ENCODE data around the gene UBE2H. TPM values are rescaled to one million over a fixed set of nuclear protein-coding genes. Genes with fewer than 3 reads are reported as not detected.

Gene UBE2H
- total RNA-seq, 1 donor from 2014 or later: 194 TPM

GRCh38 chr7:129958643-129959470 is 6.1 kb upstream of the UBE2H start:
- Histone ChIP-seq H4K20me1 (ENCODE audit: insufficient read depth, low read length) (no peaks in the 10 kb centered on the region), H3K36me3 (ENCODE audit: insufficient read depth, low read length) (no peaks in the 10 kb centered on the region), H3K27ac (ENCODE audit: low read depth, low read length) (peak overlapping the region; percentile 66), H3K27me3 (ENCODE audit: insufficient read depth, low read length) (no peaks in the 10 kb centered on the region), H3K79me2 (ENCODE audit: insufficient read depth, low read length) (no peaks in the 10 kb centered on the region), H3K4me2 (ENCODE audit: low read length) (peak overlapping the region; percentile 62), H3K9ac (ENCODE audit: low read length) (peak overlapping the region; percentile 54), H3K9me3 (ENCODE audit: insufficient read depth, low read depth, low read length) (no peaks in the 10 kb centered on the region), H3K4me1 (ENCODE audit: insufficient read depth, low read length) (peaks cover 20% of the 10 kb centered on the region), H2AFZ (ENCODE audit: low read depth, low read length) (peak overlapping the region; percentile 28), H3K4me3 (ENCODE audit: insufficient read depth, low read depth, low read length) (no peak overlapping the region)
- no peaks in the 10 kb centered on the region for H3K9me3 Mint-ChIP-seq (ENCODE audit: unreplicated experiment)
- peaks cover 4% of the 10 kb centered on the region for H3K36me3 Mint-ChIP-seq (ENCODE audit: low read depth, unreplicated experiment)
- peaks cover 16% of the 10 kb centered on the region for H3K4me1 Mint-ChIP-seq (ENCODE audit: low read depth, unreplicated experiment)
- TF ChIP-seq, protein P1, sequence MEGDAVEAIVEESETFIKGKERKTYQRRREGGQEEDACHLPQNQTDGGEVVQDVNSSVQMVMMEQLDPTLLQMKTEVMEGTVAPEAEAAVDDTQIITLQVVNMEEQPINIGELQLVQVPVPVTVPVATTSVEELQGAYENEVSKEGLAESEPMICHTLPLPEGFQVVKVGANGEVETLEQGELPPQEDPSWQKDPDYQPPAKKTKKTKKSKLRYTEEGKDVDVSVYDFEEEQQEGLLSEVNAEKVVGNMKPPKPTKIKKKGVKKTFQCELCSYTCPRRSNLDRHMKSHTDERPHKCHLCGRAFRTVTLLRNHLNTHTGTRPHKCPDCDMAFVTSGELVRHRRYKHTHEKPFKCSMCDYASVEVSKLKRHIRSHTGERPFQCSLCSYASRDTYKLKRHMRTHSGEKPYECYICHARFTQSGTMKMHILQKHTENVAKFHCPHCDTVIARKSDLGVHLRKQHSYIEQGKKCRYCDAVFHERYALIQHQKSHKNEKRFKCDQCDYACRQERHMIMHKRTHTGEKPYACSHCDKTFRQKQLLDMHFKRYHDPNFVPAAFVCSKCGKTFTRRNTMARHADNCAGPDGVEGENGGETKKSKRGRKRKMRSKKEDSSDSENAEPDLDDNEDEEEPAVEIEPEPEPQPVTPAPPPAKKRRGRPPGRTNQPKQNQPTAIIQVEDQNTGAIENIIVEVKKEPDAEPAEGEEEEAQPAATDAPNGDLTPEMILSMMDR (IDR thresholded peaks at IDR 0.05; ENCODE audit: insufficient read depth, low read depth, low read length): no peak
- no peak for TF ChIP-seq EZH2 (IDR thresholded peaks at IDR 0.05; ENCODE audit: insufficient read depth, low read length)
- FAIRE-seq (no peak), DNase-seq (ENCODE audit: low read depth) (peak; percentile 71)
- H3K4me3 Mint-ChIP-seq (ENCODE audit: unreplicated experiment): no peak overlapping the region
- no peaks in the 10 kb centered on the region for H3K27me3 Mint-ChIP-seq (ENCODE audit: low read depth, unreplicated experiment)
- peak overlapping the region; percentile 85 for H3K27ac Mint-ChIP-seq (ENCODE audit: unreplicated experiment)

DNA sequence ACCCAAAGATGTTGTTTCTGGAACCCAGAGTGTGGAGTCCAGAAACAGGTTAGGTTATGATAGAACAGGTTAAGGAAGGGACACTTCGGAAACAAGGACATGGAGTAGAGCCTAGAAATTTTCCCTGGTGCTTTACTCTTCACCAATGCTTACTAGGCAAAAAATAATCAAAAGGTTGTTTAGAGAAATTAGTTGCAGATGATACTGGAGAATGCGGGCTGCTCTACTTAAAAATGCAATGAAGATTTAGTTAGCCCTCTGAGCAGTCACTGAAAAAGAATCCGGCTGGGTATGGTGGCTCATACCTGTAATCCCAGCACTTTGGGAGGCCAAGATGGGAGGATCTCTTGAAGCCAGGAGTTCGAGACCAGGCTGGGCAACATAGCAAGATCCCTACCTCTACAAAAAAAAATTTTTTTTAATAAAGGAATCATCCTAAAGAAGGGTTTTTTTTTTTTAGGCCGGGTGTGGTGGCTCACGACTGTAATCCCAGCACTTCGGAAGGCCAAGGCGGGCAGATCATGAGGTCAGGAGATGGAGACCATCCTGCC is 3.3 kb upstream of the UBE2H start:
- DNase-seq (ENCODE audit: low read depth) (no peak), FAIRE-seq (no peak)
- TF ChIP-seq, protein P1 (IDR thresholded peaks at IDR 0.05; ENCODE audit: insufficient read depth, low read depth, low read length): no peak
- TF ChIP-seq EZH2 (IDR thresholded peaks at IDR 0.05; ENCODE audit: insufficient read depth, low read length): no peak
- Histone ChIP-seq H4K20me1 (ENCODE audit: insufficient read depth, low read length) (peaks cover 11% of the 10 kb centered on the region), H3K36me3 (ENCODE audit: insufficient read depth, low read length) (no peaks in the 10 kb centered on the region), H3K4me2 (ENCODE audit: low read length) (no peak overlapping the region), H3K4me3 (ENCODE audit: insufficient read depth, low read depth, low read length) (no peak overlapping the region), H2AFZ (ENCODE audit: low read depth, low read length) (no peak overlapping the region), H3K27me3 (ENCODE audit: insufficient read depth, low read length) (no peaks in the 10 kb centered on the region), H3K9me3 (ENCODE audit: insufficient read depth, low read depth, low read length) (no peaks in the 10 kb centered on the region), H3K79me2 (ENCODE audit: insufficient read depth, low read length) (peaks cover 17% of the 10 kb centered on the region), H3K9ac (ENCODE audit: low read length) (no peak overlapping the region), H3K4me1 (ENCODE audit: insufficient read depth, low read length) (peaks cover 20% of the 10 kb centered on the region), H3K27ac (ENCODE audit: low read depth, low read length) (no peak overlapping the region)
- H3K4me1 Mint-ChIP-seq (ENCODE audit: low read depth, unreplicated experiment): peaks cover 16% of the 10 kb centered on the region
- H3K27me3 Mint-ChIP-seq (ENCODE audit: low read depth, unreplicated experiment): no peaks in the 10 kb centered on the region
- no peaks in the 10 kb centered on the region for H3K9me3 Mint-ChIP-seq (ENCODE audit: unreplicated experiment)
- no peak overlapping the region for H3K27ac Mint-ChIP-seq (ENCODE audit: unreplicated experiment)
- no peak overlapping the region for H3K4me3 Mint-ChIP-seq (ENCODE audit: unreplicated experiment)
- peaks cover 4% of the 10 kb centered on the region for H3K36me3 Mint-ChIP-seq (ENCODE audit: low read depth, unreplicated experiment)
